BE2C (cell line): ENCODE results near the gene BRSK2.

ENCODE experiments used
- DNase-seq: peaks from one replicate; pipeline ENCODE4 v3.0.0-alpha.2; 2020
- H3K27me3 ChIP-seq: fragments of 250-450 bp; sonication (Bioruptor Pico); 2 replicates; pipeline ENCODE4 v1.5.1; 2020; ENCODE audit warnings: mild to moderate bottlenecking
- H3K36me3 ChIP-seq: fragments of 250-450 bp; sonication (Bioruptor Pico); 2 replicates; pipeline ENCODE4 v1.5.1; 2020; ENCODE audit warnings: mild to moderate bottlenecking
- H3K4me1 ChIP-seq: fragments of 250-450 bp; sonication (Bioruptor Pico); 2 replicates; pipeline ENCODE4 v1.5.1; 2020
- H3K4me3 ChIP-seq: 2 replicates; pipeline ENCODE4 v1.5.1; 2011; ENCODE audit warnings: low read depth, low read length
- H3K9me3 ChIP-seq: fragments of 250-450 bp; sonication (Bioruptor Pico); 2 replicates; pipeline ENCODE4 v1.5.1; 2020
- CTCF ChIP-seq: IDR thresholded peaks from 2 replicates; pipeline ENCODE4 v1.5.1; 2012; ENCODE audit warnings: mild to moderate bottlenecking, low read depth, low read length

The BRSK2 gene

DNA sequence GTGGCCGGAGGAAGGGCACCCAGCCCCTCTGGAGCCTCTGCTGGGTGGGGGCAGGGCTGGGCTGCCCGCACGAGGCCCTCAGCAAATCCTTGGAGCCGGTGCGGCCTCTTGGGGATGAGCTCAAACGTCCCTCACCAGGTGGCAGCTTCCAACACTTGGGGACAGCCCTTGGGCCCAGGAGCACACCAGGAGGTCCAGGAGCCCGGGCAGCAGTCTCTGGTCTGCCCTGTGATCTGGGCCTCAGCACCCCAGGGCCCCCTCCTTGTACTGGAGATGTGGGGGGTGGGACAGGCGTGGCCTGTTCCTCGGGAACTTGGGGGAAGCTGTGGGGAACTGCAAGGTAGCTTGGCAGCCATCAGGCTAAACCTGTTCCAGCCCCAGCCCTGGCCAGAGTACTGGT lies 56.9 kb downstream of the BRSK2 start:
- H3K27me3 ChIP-seq: no peaks in the 10 kb centered on the region
- no peaks in the 10 kb centered on the region for H3K36me3 ChIP-seq
- H3K4me3 ChIP-seq: no peak overlapping the region
- no peak for DNase-seq
- H3K4me1 ChIP-seq: no peaks in the 10 kb centered on the region
- no peak for TF ChIP-seq CTCF
- no peaks in the 10 kb centered on the region for H3K9me3 ChIP-seq

DNA sequence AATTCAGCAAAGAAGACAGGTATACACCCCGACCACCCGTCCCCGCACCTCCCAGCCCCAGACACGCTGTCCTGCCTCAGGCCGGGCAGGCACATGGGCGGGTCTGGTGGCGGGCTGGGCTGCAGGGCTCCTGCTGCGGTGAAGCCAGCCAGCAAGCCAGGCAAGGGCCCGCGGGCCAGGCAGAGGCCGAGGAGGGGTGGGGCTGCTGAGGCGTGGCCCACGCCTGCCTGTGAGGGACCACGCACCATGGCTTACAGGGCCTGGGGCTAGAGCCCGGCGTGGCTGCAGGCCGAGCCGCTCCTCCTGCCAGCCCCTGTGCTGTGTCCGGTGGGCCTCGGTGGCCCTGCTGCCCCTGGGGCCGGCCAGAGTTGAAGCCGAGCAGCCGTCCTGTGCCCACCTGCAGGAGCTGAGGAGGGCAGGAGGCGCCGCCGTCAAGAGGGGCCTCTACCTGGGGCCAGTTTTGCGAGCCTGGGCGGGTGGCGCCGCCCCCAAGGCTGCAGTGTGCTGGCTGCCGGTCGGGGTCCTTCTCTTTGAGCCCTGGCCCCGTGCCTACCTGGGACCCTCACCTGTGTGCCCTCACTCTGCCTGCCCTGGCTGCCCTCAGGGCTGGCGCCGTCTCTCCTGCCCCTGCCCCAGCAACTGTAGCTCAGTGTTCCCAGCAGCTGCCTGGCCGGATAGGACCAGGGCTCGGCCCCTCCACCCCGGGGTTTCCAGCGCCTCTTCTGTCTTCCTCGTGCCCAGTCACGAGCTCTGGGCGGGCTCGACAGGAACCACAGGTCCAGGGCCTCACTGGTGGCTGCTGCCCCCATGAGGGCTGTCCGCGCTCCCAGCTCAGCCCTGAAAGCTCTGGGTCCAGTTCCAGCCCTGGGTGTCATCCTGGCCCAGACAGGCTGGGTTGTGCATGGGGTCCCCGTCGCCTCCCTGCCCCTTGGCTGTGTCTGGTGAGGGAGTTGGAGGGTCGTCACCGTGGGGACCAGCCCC lies 58.4 kb downstream of the BRSK2 start:
- no peak overlapping the region for H3K4me3 ChIP-seq
- no peaks in the 10 kb centered on the region for H3K27me3 ChIP-seq
- H3K36me3 ChIP-seq: no peaks in the 10 kb centered on the region
- no peaks in the 10 kb centered on the region for H3K9me3 ChIP-seq
- TF ChIP-seq CTCF: no peak
- no peaks in the 10 kb centered on the region for H3K4me1 ChIP-seq
- no peak for DNase-seq

DNA sequence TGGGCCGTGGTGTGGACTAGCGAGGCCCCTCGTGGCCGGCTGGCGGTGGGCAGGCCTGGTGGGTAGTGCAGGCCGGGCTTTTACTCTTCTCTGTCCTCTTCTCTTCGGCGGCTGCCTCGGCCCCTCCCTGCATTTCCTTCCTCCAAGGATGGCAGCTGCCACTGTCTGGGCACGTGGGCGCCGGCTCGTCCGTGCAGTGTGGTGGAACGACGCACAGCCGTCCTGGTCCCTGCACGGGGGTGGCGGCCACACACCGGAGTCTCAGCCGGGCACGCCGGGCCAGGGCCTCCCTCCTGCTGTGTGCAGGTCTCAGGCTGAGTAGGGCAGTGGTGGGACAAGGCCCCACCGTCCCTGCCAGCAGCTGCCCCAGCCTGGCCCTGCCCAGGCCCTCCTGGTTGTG lies 59.1 kb downstream of the BRSK2 start:
- Histone ChIP-seq H3K36me3 (no peaks in the 10 kb centered on the region), H3K9me3 (no peaks in the 10 kb centered on the region), H3K4me1 (no peaks in the 10 kb centered on the region), H3K4me3 (no peak overlapping the region), H3K27me3 (no peaks in the 10 kb centered on the region)
- DNase-seq: no peak
- no peak for TF ChIP-seq CTCF

GRCh38 chr11:1449490-1450243 lies 59.9 kb downstream of the BRSK2 start:
- H3K36me3 ChIP-seq: no peaks in the 10 kb centered on the region
- no peaks in the 10 kb centered on the region for H3K4me1 ChIP-seq
- no peak overlapping the region for H3K4me3 ChIP-seq
- no peak for TF ChIP-seq CTCF
- no peak for DNase-seq
- H3K9me3 ChIP-seq: no peaks in the 10 kb centered on the region
- no peaks in the 10 kb centered on the region for H3K27me3 ChIP-seq

DNA sequence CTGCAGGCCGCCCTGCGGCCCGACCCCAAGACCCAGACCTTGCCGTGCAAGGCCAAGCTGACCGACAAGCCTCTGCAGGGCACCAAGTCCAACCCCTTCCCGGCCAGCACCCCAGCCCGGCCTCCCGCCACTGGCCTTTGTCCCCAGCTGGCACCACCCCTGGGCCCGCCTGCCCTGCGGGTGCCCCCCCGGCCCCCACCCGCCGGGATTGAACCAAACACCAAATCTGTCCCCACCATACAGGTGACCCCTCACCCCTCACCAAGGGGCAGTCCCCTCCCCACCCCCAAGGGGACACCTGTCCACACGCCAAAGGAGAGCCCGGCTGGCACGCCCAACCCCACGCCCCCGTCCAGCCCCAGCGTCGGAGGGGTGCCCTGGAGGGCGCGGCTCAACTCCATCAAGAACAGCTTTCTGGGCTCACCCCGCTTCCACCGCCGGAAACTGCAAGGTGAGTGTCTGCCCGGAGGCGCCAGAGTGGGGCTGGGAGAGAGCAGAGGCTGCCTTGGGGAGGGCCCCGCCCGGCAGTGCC lies 60.7 kb downstream of the BRSK2 start:
- Histone ChIP-seq H3K4me3 (no peak overlapping the region), H3K4me1 (no peaks in the 10 kb centered on the region)

More for the DNA sequence above, 60.7 kb downstream of the BRSK2 start:
- Histone ChIP-seq H3K27me3 (no peaks in the 10 kb centered on the region), H3K9me3 (no peaks in the 10 kb centered on the region), H3K36me3 (no peaks in the 10 kb centered on the region)
- no peak for DNase-seq
- no peak for TF ChIP-seq CTCF
